ENCODE measurements around the gene PNPLA2. TPM values are rescaled to one million over a fixed set of nuclear protein-coding genes. Genes with fewer than 3 reads are reported as not detected.

Gene PNPLA2
- total and polyA plus RNA-seq, 10 of the 15 experiments (the other 5 are each of a cell fraction or from before 2014, with no cell fraction given): 0.19 to 34.0 (median 8.1) TPM

- H3K9ac ChIP-seq (ENCODE audit: control insufficient read depth, insufficient read depth, low read length): no peak overlapping the region
- ChIA-PET RAD21 (ENCODE audit: unreplicated experiment) (no interaction called here), SMC1A (ENCODE audit: uncharacterized antibody, unreplicated experiment) (no interaction called here), POLR2A (no interaction called here), CTCF (no interaction called here)
- H3K4me3 ChIP-seq: no peak overlapping the region
- H4K20me1 ChIP-seq (ENCODE audit: control insufficient read depth, insufficient read depth): no peaks in the 10 kb centered on the region
- peaks cover 21% of the 10 kb centered on the region for H3K4me1 ChIP-seq (ENCODE audit: control insufficient read depth, insufficient read depth, low read length)
- no peak overlapping the region for H3K27ac ChIP-seq (ENCODE audit: control insufficient read depth, insufficient read depth)
- no peak overlapping the region for H3K4me2 ChIP-seq (ENCODE audit: control insufficient read depth, insufficient read depth)
- BruUV-seq (replicated peaks): no TSS peak
- FAIRE-seq (no peak), ATAC-seq (no peak), DNase-seq (ENCODE audit: low read depth, low spot score) (no peak)
- H3K36me3 ChIP-seq (ENCODE audit: control insufficient read depth in 2 of 2, insufficient read depth in 2 of 2, low read length in 1 of 2): peaks cover 0 to 10% of the 10 kb centered on the region in 2 experiments; a peak in 2 of 4 replicates
- H2AFZ ChIP-seq (ENCODE audit: control insufficient read depth, low read depth, low read length): no peak overlapping the region
- WGBS (ENCODE audit: insufficient coverage, insufficient replicate concordance, low lambda C conversion rate, missing lambda C conversion rate): 95% methylated on average over 30 of the region's 30 CpGs
- H3K27me3 ChIP-seq (replicated peaks in 1 of 2; ENCODE audit: control insufficient read depth in 2 of 2, insufficient read depth in 2 of 2, low read length in 1 of 2): no peaks in the 10 kb centered on the region
- intact Hi-C loops (cut with micrococcal nuclease; ENCODE audit: unreplicated experiment): no loop called here
- peaks cover 33% of the 10 kb centered on the region for H3K79me2 ChIP-seq (ENCODE audit: control insufficient read depth, insufficient read depth, low read length)
- no peak for TF ChIP-seq RAD51 (IDR thresholded peaks at IDR 0.05)
- TF ChIP-seq, protein P1, sequence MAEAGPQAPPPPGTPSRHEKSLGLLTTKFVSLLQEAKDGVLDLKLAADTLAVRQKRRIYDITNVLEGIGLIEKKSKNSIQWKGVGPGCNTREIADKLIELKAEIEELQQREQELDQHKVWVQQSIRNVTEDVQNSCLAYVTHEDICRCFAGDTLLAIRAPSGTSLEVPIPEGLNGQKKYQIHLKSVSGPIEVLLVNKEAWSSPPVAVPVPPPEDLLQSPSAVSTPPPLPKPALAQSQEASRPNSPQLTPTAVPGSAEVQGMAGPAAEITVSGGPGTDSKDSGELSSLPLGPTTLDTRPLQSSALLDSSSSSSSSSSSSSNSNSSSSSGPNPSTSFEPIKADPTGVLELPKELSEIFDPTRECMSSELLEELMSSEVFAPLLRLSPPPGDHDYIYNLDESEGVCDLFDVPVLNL (IDR thresholded peaks at IDR 0.05; ENCODE audit: low read depth, low read length): no peak
- no peak for TF ChIP-seq ASH2L (IDR thresholded peaks at IDR 0.05; ENCODE audit: borderline replicate concordance, low read depth)
- TF ChIP-seq CREM (IDR thresholded peaks at IDR 0.05; ENCODE audit: low read depth): no peak
- TF ChIP-seq MYB (IDR thresholded peaks at IDR 0.05; ENCODE audit: borderline replicate concordance, low read depth, low read length): no peak
- TF ChIP-seq MTA3 (IDR thresholded peaks at IDR 0.05; ENCODE audit: borderline replicate concordance, low read length): no peak
- TF ChIP-seq STAT1 (conservative IDR thresholded peaks at IDR 0.05): no peak
- TF ChIP-seq, protein P2, sequence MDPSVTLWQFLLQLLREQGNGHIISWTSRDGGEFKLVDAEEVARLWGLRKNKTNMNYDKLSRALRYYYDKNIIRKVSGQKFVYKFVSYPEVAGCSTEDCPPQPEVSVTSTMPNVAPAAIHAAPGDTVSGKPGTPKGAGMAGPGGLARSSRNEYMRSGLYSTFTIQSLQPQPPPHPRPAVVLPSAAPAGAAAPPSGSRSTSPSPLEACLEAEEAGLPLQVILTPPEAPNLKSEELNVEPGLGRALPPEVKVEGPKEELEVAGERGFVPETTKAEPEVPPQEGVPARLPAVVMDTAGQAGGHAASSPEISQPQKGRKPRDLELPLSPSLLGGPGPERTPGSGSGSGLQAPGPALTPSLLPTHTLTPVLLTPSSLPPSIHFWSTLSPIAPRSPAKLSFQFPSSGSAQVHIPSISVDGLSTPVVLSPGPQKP (IDR thresholded peaks at IDR 0.05; ENCODE audit: low read depth, low read length): no peak
- TF ChIP-seq, protein P3, sequence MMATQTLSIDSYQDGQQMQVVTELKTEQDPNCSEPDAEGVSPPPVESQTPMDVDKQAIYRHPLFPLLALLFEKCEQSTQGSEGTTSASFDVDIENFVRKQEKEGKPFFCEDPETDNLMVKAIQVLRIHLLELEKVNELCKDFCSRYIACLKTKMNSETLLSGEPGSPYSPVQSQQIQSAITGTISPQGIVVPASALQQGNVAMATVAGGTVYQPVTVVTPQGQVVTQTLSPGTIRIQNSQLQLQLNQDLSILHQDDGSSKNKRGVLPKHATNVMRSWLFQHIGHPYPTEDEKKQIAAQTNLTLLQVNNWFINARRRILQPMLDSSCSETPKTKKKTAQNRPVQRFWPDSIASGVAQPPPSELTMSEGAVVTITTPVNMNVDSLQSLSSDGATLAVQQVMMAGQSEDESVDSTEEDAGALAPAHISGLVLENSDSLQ (IDR thresholded peaks at IDR 0.05): no peak
- no peak for TF ChIP-seq HCFC1 (IDR thresholded peaks at IDR 0.05; ENCODE audit: low read length)
- TF ChIP-seq ZBED1 (IDR thresholded peaks at IDR 0.05; ENCODE audit: borderline replicate concordance): no peak
- TF ChIP-seq IKZF1 (conservative IDR thresholded peaks at IDR 0.05): no peak
- TF ChIP-seq BCL11A (IDR thresholded peaks at IDR 0.05; ENCODE audit: low read depth, low read length): no peak
- TF ChIP-seq, protein P4, sequence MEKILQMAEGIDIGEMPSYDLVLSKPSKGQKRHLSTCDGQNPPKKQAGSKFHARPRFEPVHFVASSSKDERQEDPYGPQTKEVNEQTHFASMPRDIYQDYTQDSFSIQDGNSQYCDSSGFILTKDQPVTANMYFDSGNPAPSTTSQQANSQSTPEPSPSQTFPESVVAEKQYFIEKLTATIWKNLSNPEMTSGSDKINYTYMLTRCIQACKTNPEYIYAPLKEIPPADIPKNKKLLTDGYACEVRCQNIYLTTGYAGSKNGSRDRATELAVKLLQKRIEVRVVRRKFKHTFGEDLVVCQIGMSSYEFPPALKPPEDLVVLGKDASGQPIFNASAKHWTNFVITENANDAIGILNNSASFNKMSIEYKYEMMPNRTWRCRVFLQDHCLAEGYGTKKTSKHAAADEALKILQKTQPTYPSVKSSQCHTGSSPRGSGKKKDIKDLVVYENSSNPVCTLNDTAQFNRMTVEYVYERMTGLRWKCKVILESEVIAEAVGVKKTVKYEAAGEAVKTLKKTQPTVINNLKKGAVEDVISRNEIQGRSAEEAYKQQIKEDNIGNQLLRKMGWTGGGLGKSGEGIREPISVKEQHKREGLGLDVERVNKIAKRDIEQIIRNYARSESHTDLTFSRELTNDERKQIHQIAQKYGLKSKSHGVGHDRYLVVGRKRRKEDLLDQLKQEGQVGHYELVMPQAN (conservative IDR thresholded peaks at IDR 0.05): no peak
- no peak for TF ChIP-seq SMAD1 (IDR thresholded peaks at IDR 0.05; ENCODE audit: low read depth, partially characterized antibody)
- TF ChIP-seq NR2C2 (IDR thresholded peaks at IDR 0.05; ENCODE audit: borderline replicate concordance, control insufficient read depth, insufficient read length, low read depth): no peak
- TF ChIP-seq LARP7 (IDR thresholded peaks at IDR 0.05): no peak
- no peak for TF ChIP-seq ETV6 (conservative IDR thresholded peaks at IDR 0.05 in 1 of 2, IDR thresholded peaks at IDR 0.05 in 1 of 2; ENCODE audit: borderline replicate concordance in 1 of 2, low read depth in 1 of 2)
- TF ChIP-seq IRF4 (IDR thresholded peaks at IDR 0.05; ENCODE audit: low read depth, low read length): no peak
- H3K9me3 ChIP-seq (replicated peaks; ENCODE audit: control insufficient read depth, insufficient read depth, low read length): no peaks in the 10 kb centered on the region
- in situ Hi-C loops (cut with MboI): loop anchor here (25.0 kb wide), 1 partner anchor 1587 kb away; the partner anchor contains the start of gene CD81
Measured at GRCh38 chr11:800473-800872, 18.2 kb upstream of the PNPLA2 start.

Data from GM12878 (cell line).